ENCODE results near the gene AS3MT. TPM values are rescaled to one million over a fixed set of nuclear protein-coding genes. Genes with fewer than 3 reads are reported as not detected.

The AS3MT gene
- total RNA-seq, 2 donors from 2014 or later: 10.2 to 20.9 TPM

- Histone ChIP-seq H3K9me3 (ENCODE audit: control insufficient read depth, low read length) (peaks cover 14% of the 10 kb centered on the region), H3K9ac (ENCODE audit: extremely low read depth, low read length, poor library complexity, severe bottlenecking) (no peak overlapping the region), H3K36me3 (ENCODE audit: control insufficient read depth, insufficient read depth, low read length) (no peaks in the 10 kb centered on the region), H3K27me3 (ENCODE audit: control insufficient read depth, insufficient read depth, low read length, poor library complexity, severe bottlenecking) (no peaks in the 10 kb centered on the region), H3K4me3 (ENCODE audit: low read length) (no peak overlapping the region), H3K4me1 (ENCODE audit: control insufficient read depth, insufficient read depth, low read length) (no peaks in the 10 kb centered on the region), H3K27ac (ENCODE audit: low read depth, low read length) (no peak overlapping the region)
- H3K27me3 Mint-ChIP-seq (ENCODE audit: insufficient read depth): no peaks in the 10 kb centered on the region
- no peaks in the 10 kb centered on the region for H3K4me1 Mint-ChIP-seq
- H3K9me3 Mint-ChIP-seq: peaks cover 18% of the 10 kb centered on the region
- H3K36me3 Mint-ChIP-seq (ENCODE audit: low read depth): no peaks in the 10 kb centered on the region
- H3K4me3 Mint-ChIP-seq: no peak overlapping the region
- no peak overlapping the region for H3K27ac Mint-ChIP-seq
- WGBS, 2 experiments (ENCODE audit: insufficient coverage in 1 of 2, insufficient read length in 1 of 2): 88 to 91% methylated on average over 4 of the region's 4 CpGs
- no peak for TF ChIP-seq CTCF (conservative IDR thresholded peaks at IDR 0.05)
- no peak for DNase-seq
Measured at GRCh38 chr10:102824664-102825063, 44.6 kb upstream of the AS3MT start.

DNA sequence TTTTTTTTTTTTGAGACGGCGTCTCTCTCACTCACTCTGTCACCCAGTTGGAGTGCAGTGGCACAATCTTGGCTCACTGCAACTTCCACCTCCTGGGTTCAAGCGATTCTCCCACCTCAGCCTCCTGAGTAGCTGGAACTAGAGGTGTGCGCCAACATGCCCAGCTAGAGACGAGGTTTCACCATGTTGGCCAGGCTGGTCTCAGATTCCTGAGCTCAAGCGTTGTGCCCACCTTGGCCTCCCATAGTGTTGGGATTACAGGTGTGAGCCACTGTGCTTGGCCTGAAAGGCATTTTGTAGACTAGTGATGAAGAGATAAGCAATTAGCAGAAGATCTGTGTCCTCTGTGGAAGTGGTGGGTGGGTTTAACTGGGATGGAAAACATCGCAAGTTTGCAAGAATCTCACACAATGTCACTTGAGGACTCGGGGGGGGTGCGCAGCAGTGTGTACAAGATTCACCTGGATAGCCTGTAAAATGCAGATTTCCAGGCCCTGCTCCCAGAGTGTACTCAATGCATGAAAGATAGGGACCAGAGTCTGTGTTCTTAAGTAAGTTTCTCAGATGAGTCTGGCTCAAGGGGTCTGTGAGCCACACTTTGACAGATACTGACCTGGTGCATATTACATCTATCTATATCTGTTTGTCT is 43.0 kb upstream of the AS3MT start:
- Mint-ChIP-seq H3K4me3 (no peak overlapping the region), H3K36me3 (ENCODE audit: low read depth) (no peaks in the 10 kb centered on the region), H3K27ac (no peak overlapping the region), H3K9me3 (peaks cover 18% of the 10 kb centered on the region), H3K27me3 (ENCODE audit: insufficient read depth) (peaks cover 2% of the 10 kb centered on the region), H3K4me1 (no peaks in the 10 kb centered on the region)
- no peak overlapping the region for H3K4me3 ChIP-seq (ENCODE audit: low read length)
- peaks cover 14% of the 10 kb centered on the region for H3K9me3 ChIP-seq (ENCODE audit: control insufficient read depth, low read length)
- no peak for TF ChIP-seq CTCF (conservative IDR thresholded peaks at IDR 0.05)
- DNase-seq: no peak
- H3K36me3 ChIP-seq (ENCODE audit: control insufficient read depth, insufficient read depth, low read length): no peaks in the 10 kb centered on the region
- 93 to 96% methylated on average over 7 to 9 of the region's 9 CpGs for WGBS, 2 experiments (ENCODE audit: insufficient coverage in 1 of 2, insufficient read length in 1 of 2)
- no peak overlapping the region for H3K9ac ChIP-seq (ENCODE audit: extremely low read depth, low read length, poor library complexity, severe bottlenecking)
- H3K4me1 ChIP-seq (ENCODE audit: control insufficient read depth, insufficient read depth, low read length): no peaks in the 10 kb centered on the region
- H3K27ac ChIP-seq (ENCODE audit: low read depth, low read length): no peak overlapping the region
- H3K27me3 ChIP-seq (ENCODE audit: control insufficient read depth, insufficient read depth, low read length, poor library complexity, severe bottlenecking): no peaks in the 10 kb centered on the region

GRCh38 chr10:102827597-102827975 is 41.7 kb upstream of the AS3MT start:
- Mint-ChIP-seq H3K4me3 (no peak overlapping the region), H3K27me3 (ENCODE audit: insufficient read depth) (peaks cover 2% of the 10 kb centered on the region), H3K27ac (no peak overlapping the region), H3K9me3 (peaks cover 18% of the 10 kb centered on the region), H3K36me3 (ENCODE audit: low read depth) (no peaks in the 10 kb centered on the region), H3K4me1 (no peaks in the 10 kb centered on the region)
- Histone ChIP-seq H3K4me3 (ENCODE audit: low read length) (no peak overlapping the region), H3K4me1 (ENCODE audit: control insufficient read depth, insufficient read depth, low read length) (no peaks in the 10 kb centered on the region), H3K9me3 (ENCODE audit: control insufficient read depth, low read length) (peaks cover 14% of the 10 kb centered on the region), H3K27me3 (ENCODE audit: control insufficient read depth, insufficient read depth, low read length, poor library complexity, severe bottlenecking) (no peaks in the 10 kb centered on the region), H3K9ac (ENCODE audit: extremely low read depth, low read length, poor library complexity, severe bottlenecking) (no peak overlapping the region), H3K36me3 (ENCODE audit: control insufficient read depth, insufficient read depth, low read length) (no peaks in the 10 kb centered on the region), H3K27ac (ENCODE audit: low read depth, low read length) (no peak overlapping the region)
- DNase-seq: no peak
- 78 to 83% methylated on average over 5 of the region's 5 CpGs for WGBS, 2 experiments (ENCODE audit: insufficient coverage in 1 of 2, insufficient read length in 1 of 2)
- TF ChIP-seq CTCF (conservative IDR thresholded peaks at IDR 0.05): no peak

Data from endodermal cell (in vitro differentiated cells).